HG03432 (cell line): ENCODE data around the gene PDZK1IP1.
"Not testable (repeated sequence)": the region's sequence is repeated elsewhere in the genome, so short reads cannot be mapped to it uniquely, and the experiment has no call there.

Experiments
- ATAC-seq: cut with Tn5 transposase; IDR thresholded peaks from one replicate; pipeline ENCODE4 v1.9.1; 2021; ENCODE audit warnings: mild to moderate bottlenecking, moderate library complexity; ENCODE audit not compliant: unreplicated experiment

Gene PDZK1IP1

DNA sequence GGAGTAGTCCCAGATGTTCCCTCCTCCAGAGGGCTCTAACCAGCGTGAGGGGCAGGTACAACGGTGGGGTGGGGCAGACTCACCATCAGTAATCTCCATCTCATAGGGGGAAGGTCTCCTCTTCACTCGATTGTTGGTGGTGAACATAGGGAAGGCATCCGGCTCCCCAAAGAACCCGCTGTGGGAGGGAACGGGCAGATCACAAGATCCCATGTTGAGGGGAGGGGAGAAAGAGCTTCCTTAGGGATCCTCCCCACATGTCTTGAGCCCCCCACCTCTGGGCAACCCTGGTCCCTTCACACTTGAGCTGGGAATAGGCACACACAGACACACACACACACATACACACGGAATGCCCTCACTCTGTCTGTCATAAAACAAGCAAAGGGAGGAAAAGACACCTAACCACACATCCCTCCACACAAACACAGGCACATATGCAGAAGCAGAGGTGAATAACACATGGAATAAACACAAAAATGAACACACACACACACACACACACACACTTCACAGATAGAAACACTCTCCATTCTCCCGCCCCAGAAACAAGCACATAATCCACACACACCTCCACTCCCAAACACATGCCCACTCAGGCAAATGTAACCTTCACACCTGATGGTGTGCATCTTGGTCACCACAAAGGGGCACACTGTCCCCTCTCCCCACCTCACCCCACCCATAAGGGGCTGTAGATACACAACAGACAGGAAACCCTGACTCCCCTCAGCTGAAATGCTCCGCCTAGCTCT lies 34.3 kb upstream of the PDZK1IP1 start:
- no peak for ATAC-seq

GRCh38 chr1:47223174-47223920 lies 33.5 kb upstream of the PDZK1IP1 start:
- no peak for ATAC-seq

- ATAC-seq, result no peak
Observed at GRCh38 chr1:47222476-47222875, 32.6 kb upstream of the PDZK1IP1 start.

GRCh38 chr1:47219590-47220220 lies 29.9 kb upstream of the PDZK1IP1 start:
- no peak for ATAC-seq

DNA sequence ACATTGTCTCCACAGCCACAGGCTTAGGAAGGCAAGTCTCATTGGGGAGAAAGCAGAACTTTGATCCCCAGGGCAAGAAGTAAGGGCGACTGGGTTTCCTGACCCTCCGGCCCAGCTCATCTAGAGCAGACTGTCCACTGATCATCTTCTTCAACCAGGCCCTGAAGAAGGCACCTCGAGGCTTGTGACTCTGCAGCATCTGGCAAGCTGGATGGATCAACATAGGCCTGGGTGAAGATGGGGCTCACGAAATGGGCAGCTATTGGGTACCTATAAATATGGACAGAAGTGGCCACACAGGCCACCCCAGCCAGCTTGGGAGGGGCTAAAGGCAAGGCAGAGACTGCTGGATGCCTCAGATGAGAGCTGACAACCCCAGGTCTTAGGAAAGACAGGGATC lies 29.2 kb upstream of the PDZK1IP1 start:
- no peak for ATAC-seq

GRCh38 chr1:47216278-47217059 lies 26.6 kb upstream of the PDZK1IP1 start:
- no peak for ATAC-seq

GRCh38 chr1:47215713-47216112 lies 25.9 kb upstream of the PDZK1IP1 start:
- no peak for ATAC-seq

DNA sequence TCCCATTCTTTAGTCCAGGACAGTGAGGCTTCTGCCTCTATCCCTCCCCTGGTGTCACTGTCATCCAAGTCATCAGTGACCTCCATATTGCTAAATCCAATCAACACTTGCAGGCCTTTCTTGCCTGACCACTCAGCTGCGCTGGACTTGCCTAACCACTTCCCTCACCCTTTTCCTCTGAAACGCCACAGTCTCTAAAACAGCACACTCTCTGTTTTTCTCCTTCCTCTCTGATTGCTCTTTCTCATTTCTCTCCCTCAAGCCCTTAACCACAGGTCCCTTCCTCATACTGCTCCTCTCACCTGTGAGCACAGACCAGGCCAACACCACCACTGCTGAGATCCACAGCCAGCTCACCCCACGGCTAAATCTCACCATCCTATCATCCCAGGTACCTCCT lies 24.7 kb upstream of the PDZK1IP1 start:
- no peak for ATAC-seq

- no peak for ATAC-seq
Observed at GRCh38 chr1:47213230-47213963, 23.6 kb upstream of the PDZK1IP1 start.

DNA sequence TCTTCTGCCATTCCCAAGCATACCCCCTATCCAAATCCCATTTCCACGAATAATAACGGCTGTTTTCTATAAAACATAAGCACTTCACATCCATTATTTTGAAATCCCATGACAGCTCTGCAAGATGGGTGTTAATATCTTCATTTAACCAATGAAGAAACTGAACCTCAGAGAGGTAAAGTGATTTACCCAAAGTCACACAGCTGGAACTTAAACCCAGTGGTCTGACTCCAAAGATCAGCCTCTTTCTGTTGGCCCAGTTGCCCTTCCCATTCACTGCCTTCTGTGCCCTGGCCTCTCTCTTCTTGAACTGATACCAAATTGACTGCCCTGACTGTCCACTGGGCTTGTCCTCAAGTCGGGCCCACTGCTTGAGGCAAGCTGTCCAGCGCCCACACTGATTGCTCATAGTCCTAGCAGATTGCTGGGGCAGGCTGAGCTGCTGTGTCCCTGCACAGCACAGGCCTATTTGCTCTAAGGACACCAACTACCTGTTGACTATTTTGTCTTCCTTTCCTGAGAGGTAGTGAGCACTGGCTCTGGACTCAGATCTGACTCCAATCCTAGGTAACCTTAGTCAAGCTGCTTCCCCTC lies 22.9 kb upstream of the PDZK1IP1 start:
- ATAC-seq, result no peak

DNA sequence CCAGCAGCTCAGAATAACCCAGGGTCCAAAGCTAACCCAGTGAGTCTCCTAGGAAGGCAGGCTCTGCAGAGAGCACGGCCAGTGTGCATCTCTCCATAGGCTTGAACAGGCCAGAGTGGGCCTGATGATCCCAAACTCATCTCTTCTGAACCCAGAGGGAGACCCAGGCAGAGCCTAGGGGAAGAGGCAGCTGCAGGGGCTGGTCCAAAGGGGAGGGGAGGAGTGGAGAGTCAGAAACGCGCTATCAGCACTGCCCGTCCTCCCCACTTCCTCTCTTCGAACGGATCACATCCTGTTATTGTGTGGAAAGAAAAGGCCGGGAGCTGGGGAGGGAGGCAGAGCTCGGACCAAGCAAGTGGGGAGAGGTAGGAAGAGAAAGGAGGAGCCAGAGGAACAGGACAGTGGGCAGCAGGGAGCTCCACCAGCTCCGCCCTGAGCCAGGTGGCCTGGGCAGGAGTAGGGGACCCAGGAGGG lies 22.0 kb upstream of the PDZK1IP1 start:
- ATAC-seq, result no peak

DNA sequence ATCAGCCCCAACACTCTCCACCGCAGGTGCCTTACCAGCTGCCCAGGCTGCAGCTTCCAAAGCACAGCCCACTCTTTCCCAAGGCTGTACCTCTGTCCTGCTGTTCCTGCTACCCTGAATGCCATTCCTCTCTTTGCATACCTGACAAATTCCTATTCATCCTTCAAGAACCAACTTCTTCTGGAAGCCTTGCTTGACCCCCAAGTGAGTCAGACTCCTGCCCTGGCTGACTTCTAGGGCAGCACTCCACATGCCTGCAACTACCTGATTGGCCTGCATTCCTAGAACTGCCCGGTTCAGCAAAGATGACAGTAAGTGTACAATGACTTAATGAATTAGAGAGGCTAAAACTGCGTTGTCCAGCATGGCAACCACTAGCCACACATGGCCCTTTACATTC lies 20.8 kb upstream of the PDZK1IP1 start:
- ATAC-seq, result no peak

DNA sequence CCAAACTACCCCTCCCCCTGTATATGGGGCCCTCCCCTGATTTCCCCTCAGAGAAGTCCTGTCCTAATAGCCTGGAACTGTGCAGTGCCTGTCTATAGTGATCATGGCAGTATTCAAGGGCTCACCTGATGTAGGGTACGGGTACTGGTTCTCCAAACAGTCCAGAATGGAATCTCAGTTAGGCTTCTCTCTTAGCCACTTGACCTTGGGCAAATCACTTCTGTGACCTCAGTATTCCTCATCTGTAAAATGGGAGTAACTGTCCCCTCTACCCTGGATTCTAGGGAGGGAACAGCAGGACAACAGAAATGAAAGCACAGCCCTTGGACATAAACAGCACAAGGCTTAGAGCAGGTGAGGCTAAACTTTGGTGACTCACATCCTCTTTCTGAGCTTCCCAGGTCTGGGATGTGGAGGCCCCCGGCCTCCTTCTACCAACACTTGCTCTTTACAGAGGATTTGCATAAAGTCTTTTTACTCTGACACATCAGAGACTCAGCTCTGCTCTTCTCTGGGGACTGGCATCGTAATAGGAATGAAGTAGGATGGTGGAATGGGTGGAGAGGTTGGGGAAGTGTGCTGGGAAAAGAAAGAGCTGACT lies 20.0 kb upstream of the PDZK1IP1 start:
- no peak for ATAC-seq

DNA sequence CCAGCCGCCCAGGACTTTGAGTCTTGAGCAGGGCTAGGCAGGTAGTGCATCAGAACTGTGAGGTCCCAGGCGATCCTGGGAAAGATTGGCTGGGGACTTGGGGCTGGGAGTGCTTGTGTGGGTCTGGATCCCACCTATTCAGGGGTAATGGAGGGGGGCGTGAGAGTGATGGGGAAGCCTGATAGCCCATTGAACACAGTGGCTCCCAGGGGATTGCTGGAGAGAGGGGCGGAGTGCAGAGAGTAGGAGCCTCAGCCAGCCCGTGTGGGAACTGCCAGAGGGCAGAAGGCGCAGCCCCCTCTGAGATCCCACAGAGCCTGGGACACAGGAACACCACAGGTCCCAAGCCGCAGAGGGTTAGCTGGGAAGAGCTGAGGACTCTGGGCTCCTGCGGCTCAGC lies 19.3 kb upstream of the PDZK1IP1 start:
- ATAC-seq, result no peak

- no peak for ATAC-seq
Observed at GRCh38 chr1:47208374-47208850, 18.6 kb upstream of the PDZK1IP1 start.

- no peak for ATAC-seq
Observed at GRCh38 chr1:47207803-47208373, 18.1 kb upstream of the PDZK1IP1 start.

DNA sequence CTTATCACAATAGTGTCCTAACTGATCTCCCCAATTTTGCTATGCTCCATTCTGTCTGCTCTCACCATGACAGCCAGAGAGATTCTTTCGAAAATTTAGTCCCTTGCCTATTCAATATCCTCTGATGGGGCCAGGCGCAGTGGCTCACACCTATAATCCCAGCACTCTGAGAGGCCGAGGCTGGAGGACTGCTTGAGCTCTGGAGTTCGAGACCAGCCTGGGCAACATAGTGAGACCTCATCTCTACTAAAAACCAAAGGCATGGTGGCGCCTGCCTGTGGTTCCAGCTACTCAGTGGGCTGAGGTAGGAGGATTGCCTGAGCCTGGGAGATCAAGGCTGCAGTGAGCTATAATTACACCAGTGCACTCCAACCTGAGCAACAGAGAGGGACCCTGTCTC lies 16.1 kb upstream of the PDZK1IP1 start:
- no peak for ATAC-seq

GRCh38 chr1:47203504-47203903 lies 13.7 kb upstream of the PDZK1IP1 start:
- ATAC-seq, result not testable (repeated sequence)

- ATAC-seq, result no peak
Observed at GRCh38 chr1:47201179-47201578, 11.3 kb upstream of the PDZK1IP1 start.
